Measurements from ENCODE around the gene TPPP3.

The TPPP3 gene

GRCh38 chr16:67397812-67398545 lies 4.7 kb upstream of the TPPP3 start:
- no peaks in the 10 kb centered on the region for H3K36me3 ChIP-seq
- no peaks in the 10 kb centered on the region for H3K27me3 ChIP-seq
- no peak overlapping the region for H3K4me3 ChIP-seq (ENCODE audit: low read depth, low read length)
- peaks cover 45% of the 10 kb centered on the region for H3K4me1 ChIP-seq
- TF ChIP-seq CTCF (IDR thresholded peaks at IDR 0.05; ENCODE audit: low read depth, low read length): no peak
- H3K9me3 ChIP-seq: no peaks in the 10 kb centered on the region
- no peak for DNase-seq

GRCh38 chr16:67397036-67397801 lies 3.9 kb upstream of the TPPP3 start:
- Histone ChIP-seq H3K27me3 (no peaks in the 10 kb centered on the region), H3K36me3 (no peaks in the 10 kb centered on the region), H3K4me3 (ENCODE audit: low read depth, low read length) (no peak overlapping the region), H3K9me3 (no peaks in the 10 kb centered on the region), H3K4me1 (peaks cover 48% of the 10 kb centered on the region)
- TF ChIP-seq CTCF (IDR thresholded peaks at IDR 0.05; ENCODE audit: low read depth, low read length): no peak
- DNase-seq: no peak

- Histone ChIP-seq H3K9me3 (no peaks in the 10 kb centered on the region), H3K36me3 (no peaks in the 10 kb centered on the region), H3K4me1 (peaks cover 48% of the 10 kb centered on the region), H3K27me3 (no peaks in the 10 kb centered on the region), H3K4me3 (ENCODE audit: low read depth, low read length) (peak overlapping the region; percentile 43)
- DNase-seq: peak; percentile 93
- TF ChIP-seq CTCF (IDR thresholded peaks at IDR 0.05; ENCODE audit: low read depth, low read length): no peak
Measured at GRCh38 chr16:67396159-67397035, 3.1 kb upstream of the TPPP3 start.

GRCh38 chr16:67395458-67396158 lies 2.3 kb upstream of the TPPP3 start:
- DNase-seq: peak; percentile 90
- Histone ChIP-seq H3K36me3 (no peaks in the 10 kb centered on the region), H3K27me3 (no peaks in the 10 kb centered on the region), H3K4me3 (ENCODE audit: low read depth, low read length) (peak overlapping the region; percentile 43), H3K9me3 (no peaks in the 10 kb centered on the region), H3K4me1 (peaks cover 46% of the 10 kb centered on the region)
- TF ChIP-seq CTCF (IDR thresholded peaks at IDR 0.05; ENCODE audit: low read depth, low read length): no peak

GRCh38 chr16:67395105-67395457 lies 1.8 kb upstream of the TPPP3 start:
- Histone ChIP-seq H3K27me3 (no peaks in the 10 kb centered on the region), H3K36me3 (no peaks in the 10 kb centered on the region), H3K4me3 (ENCODE audit: low read depth, low read length) (no peak overlapping the region), H3K4me1 (peaks cover 42% of the 10 kb centered on the region), H3K9me3 (no peaks in the 10 kb centered on the region)
- TF ChIP-seq CTCF (IDR thresholded peaks at IDR 0.05; ENCODE audit: low read depth, low read length): no peak
- DNase-seq: no peak
